ENCODE results near the gene GALNT17.

DNA sequence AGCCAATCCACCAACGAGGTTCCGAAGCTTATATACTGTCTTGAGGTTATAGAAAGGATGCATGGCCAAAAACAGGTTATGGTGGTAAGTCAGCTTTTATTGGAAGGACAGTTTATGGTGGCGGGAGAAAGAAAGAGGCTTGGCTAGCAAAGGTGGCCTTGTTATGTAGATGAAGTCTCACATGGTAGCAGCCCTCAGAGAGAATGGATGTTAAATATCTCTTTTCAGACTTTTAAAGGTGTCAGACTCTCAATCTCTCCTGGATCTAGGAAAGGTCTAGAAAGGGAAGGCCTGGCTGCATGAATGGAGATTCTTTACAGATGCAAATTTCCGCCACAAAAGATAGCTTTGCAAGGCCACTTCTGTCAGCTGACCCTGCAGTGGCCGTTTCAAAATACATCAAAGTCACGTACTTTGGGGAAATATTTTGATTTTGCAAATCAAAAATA, 333.8 kb downstream of the GALNT17 start:
- no peak for TF ChIP-seq ZNF274 (IDR thresholded peaks at IDR 0.05; ENCODE audit: low read depth, low read length)
- no peak for TF ChIP-seq YY1 (IDR thresholded peaks at IDR 0.05; ENCODE audit: insufficient read depth, insufficient read length)
- TF ChIP-seq SUZ12 (IDR thresholded peaks at IDR 0.05; ENCODE audit: extremely low read depth, insufficient read depth, insufficient read length) = no peak
